HAP-1 (cell line): ENCODE measurements around the gene ABHD15.
A peak's percentile ranks its signal among the peaks of the same experiment; 100 is the strongest.

Experiments
- DNase-seq, 2 experiments: peaks; one replicate each; pipeline ENCODE4 v3.0.0-alpha.2; 2016 to 2020; ENCODE audit warnings: low spot score in 2 of 2
- H3K27me3 ChIP-seq: fragments of 250-450 bp; sonication (Bioruptor Pico); 2 replicates; pipeline ENCODE4 v1.5.1; 2020; ENCODE audit warnings: low read depth, mild to moderate bottlenecking, moderate library complexity
- H3K36me3 ChIP-seq: fragments of 250-450 bp; sonication (Bioruptor Pico); replicated peaks from 2 replicates; pipeline ENCODE4 v1.5.1; 2020; ENCODE audit warnings: mild to moderate bottlenecking
- H3K4me1 ChIP-seq: fragments of 250-450 bp; sonication (Bioruptor Pico); 2 replicates; pipeline ENCODE4 v1.5.1; 2020; ENCODE audit warnings: mild to moderate bottlenecking
- H3K4me3 ChIP-seq: fragments of 250-450 bp; sonication (Bioruptor Pico); 2 replicates; pipeline ENCODE4 v1.5.1; 2020; ENCODE audit warnings: mild to moderate bottlenecking, moderate library complexity
- H3K9me3 ChIP-seq: fragments of 250-450 bp; sonication (Bioruptor Pico); 2 replicates; pipeline ENCODE4 v1.5.1; 2020; ENCODE audit warnings: mild to moderate bottlenecking, moderate library complexity
- in situ Hi-C: fragments of 300-500 bp; cut with MboI; formaldehyde crosslinking; loops from 3 replicates; pipeline ENCODE4 v1.14.3; 2020; ENCODE audit warnings: low sequenced_read_pairs, inconsistent platforms, mixed read lengths

ABHD15 gene

DNA sequence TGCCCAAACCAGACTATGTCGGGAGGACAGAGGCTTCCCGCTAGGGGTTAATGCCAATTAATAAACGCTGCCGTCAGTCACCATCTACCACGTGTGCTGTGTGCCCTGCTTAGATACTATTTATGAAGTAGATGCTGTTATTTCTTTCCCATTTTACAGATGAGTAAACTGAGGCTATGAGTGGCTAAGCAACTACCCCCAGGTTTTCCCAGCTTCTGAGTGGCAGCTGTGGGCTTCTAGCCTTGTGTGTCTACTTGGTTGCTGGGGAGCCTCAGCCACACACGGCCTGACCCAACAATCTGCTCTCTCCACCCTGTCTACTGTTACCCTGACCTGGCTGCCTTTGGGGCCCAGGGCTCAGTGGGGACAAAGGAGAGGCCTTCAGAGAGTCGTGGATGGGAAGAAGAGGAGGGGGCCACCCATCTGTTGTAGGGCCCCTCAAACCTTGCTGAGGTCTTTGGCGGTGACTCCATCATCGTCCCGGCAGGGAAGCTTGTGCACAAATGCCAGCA is 15.5 kb upstream of the ABHD15 start:
- no peak for DNase-seq
- Histone ChIP-seq H3K9me3 (no peaks in the 10 kb centered on the region), H3K36me3 (peaks cover 41% of the 10 kb centered on the region), H3K4me1 (peaks cover under 1% of the 10 kb centered on the region; the same call in 1 of the 2 replicates), H3K4me3 (no peak overlapping the region), H3K27me3 (no peaks in the 10 kb centered on the region)
- in situ Hi-C loops = no loop called here

DNA sequence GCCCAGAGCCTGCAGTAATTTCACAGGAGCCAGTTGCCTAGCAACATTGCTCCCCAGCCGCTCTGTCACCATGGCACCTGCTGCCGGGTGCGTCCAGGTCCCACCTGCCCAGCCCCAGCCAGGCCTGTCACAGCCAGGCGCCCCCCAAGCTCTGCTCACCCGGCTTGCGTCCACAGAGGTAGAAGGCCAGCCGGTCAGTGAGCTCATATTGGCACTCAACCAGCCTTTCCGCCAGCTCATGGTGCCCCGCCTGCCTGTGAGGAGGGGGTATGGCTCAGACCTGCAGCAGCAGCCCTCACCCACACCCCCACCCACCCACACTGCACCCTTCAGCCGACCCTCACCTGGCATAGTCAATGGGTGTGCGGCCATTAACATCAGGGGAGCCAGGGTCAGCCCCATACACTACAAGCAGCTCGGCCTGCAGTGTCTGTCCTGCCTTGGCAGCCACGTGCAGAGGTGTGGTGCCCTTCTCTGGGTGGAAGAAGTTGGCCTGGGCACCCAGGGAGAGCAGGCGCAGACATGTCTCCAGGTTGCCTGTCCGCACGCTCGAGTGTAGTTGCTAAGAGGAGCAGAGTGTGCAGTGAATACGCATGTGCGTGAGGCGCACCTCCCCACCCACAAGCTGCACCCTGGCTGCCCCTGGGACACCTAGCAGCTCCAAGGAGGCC is 14.9 kb upstream of the ABHD15 start:
- H3K9me3 ChIP-seq = no peaks in the 10 kb centered on the region
- no peak for DNase-seq
- no peak overlapping the region for H3K4me3 ChIP-seq
- H3K27me3 ChIP-seq = no peaks in the 10 kb centered on the region
- H3K36me3 ChIP-seq = peaks cover 47% of the 10 kb centered on the region
- in situ Hi-C loops = no loop called here
- H3K4me1 ChIP-seq = no peaks in the 10 kb centered on the region

DNA sequence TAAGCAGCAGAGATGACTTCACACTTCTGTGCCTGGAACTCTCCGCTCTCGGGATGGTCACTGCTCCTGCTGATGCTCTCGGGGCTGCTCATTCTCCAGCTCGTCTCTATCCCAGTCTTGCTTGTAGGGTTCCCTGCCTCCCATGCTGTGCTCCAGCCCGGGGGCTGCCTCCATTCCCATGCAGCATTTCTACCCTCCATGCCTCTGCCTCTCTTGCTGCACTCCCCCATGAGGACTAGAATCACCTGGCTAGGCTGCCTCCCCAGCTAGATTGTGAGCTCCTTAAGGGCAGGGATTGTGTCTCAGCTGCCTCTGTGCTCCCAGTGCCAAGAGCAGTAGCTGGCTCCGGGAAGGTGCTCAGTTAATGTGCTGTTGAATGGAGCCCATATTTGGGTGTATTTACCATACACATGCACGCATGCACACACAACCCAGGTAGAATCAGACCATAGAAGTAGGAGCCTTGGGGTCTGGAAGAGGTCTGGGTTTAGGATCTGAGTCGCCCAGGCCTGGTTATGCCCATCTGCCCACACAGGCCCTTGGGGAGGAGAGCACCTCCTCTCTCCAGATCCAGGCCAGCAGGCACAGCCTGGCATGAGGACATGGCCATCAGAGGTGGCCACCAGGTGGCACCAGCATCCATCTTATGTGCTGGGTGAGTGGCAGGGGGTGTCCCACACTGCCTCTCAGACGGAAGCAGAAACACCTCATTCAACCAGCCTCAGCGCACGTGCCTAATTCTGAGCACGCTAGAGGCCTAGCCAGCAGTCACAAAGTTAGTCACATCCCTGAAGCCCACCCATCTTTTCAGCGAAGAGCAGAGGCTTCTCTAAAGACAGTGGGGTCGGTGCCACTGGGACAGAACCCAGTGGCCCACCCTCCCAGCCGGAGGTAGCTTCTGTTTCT is 13.3 kb upstream of the ABHD15 start:
- H3K4me3 ChIP-seq = no peak overlapping the region
- H3K4me1 ChIP-seq = no peaks in the 10 kb centered on the region
- in situ Hi-C loops = no loop called here
- no peaks in the 10 kb centered on the region for H3K9me3 ChIP-seq
- H3K36me3 ChIP-seq = peaks cover 60% of the 10 kb centered on the region
- H3K27me3 ChIP-seq = no peaks in the 10 kb centered on the region
- peak; percentile 53 to 84 for DNase-seq

DNA sequence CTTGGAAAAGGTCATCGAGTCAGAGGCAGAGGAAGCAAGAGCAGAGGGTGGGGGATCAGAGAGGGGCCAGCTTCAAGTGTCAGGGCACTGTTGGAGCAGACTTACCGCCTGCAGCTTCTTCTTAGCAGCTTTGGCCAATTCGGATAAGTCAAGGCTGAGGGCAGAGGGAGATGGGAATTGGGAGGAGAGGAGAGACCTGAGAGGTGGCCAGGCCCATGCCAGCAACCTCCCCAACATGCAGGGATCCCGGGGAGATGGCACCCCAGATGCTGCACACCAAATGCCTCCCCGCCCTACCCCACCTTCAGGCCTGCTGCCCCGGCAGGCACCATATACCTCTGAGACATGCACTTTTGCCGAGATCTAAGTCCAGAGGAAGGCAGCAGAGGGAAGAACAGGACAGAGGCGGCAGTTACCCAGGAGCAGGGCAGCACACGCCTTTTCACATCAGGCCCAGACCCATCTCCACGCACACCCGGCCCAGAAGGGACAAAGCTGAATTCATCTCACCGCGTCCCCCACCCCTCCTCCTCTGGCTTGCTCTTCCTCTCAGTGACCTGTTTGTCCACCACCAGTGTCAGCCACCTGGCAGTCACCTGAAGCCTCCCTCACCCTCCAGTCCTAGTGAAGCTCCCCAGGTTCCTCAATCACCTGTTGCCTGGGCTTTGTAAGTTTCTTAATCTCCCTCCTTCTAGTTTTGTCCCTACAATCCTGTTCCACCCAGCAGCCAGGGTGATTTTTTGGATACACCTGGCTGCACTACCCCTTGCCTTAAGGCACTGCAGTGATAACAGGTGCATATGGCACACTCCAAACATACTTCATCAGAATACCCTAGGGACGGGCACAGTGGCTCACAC is 12.0 kb upstream of the ABHD15 start:
- H3K36me3 ChIP-seq = peaks cover 70% of the 10 kb centered on the region
- DNase-seq = no peak

DNA sequence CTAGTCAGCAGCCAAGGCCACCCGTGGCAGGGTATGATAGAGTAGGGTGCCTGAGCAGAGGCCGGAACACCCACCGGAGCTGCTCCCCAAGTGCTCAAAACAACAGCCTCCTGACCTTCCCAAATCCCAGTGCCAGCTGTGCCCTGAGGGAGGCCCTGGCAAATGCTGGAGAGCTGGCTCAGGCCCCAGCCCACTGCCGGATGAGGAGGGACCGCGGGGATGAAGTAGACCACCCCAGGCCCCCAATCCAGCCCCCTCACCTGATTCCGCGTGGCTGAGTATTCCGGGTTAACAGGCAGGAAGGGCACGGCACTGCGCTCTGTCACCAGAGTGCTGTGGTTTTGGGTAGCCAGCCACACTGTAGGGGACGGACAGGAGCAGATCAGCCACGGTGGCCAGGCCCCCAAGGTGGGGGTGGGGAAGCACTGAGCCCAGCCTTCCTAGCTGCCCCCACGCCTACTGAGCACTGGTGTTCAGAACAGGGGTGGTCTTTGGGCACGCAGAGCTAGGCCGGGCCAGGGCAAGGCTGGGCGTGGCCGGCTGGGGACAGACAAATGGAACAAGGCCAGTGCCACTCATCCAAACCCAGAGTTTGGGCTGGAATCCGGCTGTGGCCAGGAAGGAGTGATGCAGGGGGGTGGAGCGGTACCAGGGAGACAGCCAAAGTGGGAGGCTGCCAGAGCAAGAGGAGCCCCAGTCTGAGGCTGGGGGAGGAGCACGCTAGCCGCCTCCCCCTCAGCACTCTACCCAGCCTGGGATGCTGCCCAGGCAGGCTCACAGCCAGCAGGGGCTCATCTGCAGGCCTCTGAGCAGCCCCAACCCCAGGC is 10.8 kb upstream of the ABHD15 start:
- in situ Hi-C loops = no loop called here
- Histone ChIP-seq H3K9me3 (no peaks in the 10 kb centered on the region), H3K27me3 (no peaks in the 10 kb centered on the region), H3K36me3 (peaks cover 78% of the 10 kb centered on the region), H3K4me1 (no peaks in the 10 kb centered on the region), H3K4me3 (no peak overlapping the region)
- DNase-seq = no peak

More for the DNA sequence above, 12.0 kb upstream of the ABHD15 start:
- in situ Hi-C loops = no loop called here
- no peaks in the 10 kb centered on the region for H3K9me3 ChIP-seq
- H3K4me1 ChIP-seq = no peaks in the 10 kb centered on the region
- H3K27me3 ChIP-seq = no peaks in the 10 kb centered on the region
- H3K4me3 ChIP-seq = no peak overlapping the region

DNA sequence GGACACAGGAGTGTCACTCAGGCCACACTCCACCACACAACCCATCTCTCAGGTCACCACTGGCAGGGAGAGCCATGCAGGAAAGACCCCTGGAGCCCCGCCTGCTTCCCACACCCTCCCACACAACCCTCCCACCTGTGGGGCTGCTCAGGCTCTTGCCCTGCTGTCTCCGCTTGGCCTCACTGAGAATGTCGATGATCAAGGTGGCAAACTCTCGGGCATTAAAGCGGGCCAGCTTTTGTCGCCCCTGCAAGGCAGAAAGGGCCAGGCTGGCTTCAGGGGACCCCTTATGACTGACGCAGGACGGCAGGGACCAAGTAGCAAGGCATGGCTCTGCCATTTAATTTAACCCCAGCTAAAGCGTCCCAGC is 10.1 kb upstream of the ABHD15 start:
- H3K4me3 ChIP-seq = no peak overlapping the region
- H3K27me3 ChIP-seq = no peaks in the 10 kb centered on the region
- DNase-seq = no peak
- in situ Hi-C loops = no loop called here
- H3K36me3 ChIP-seq = peaks cover 75% of the 10 kb centered on the region
- no peaks in the 10 kb centered on the region for H3K9me3 ChIP-seq
- no peaks in the 10 kb centered on the region for H3K4me1 ChIP-seq

DNA sequence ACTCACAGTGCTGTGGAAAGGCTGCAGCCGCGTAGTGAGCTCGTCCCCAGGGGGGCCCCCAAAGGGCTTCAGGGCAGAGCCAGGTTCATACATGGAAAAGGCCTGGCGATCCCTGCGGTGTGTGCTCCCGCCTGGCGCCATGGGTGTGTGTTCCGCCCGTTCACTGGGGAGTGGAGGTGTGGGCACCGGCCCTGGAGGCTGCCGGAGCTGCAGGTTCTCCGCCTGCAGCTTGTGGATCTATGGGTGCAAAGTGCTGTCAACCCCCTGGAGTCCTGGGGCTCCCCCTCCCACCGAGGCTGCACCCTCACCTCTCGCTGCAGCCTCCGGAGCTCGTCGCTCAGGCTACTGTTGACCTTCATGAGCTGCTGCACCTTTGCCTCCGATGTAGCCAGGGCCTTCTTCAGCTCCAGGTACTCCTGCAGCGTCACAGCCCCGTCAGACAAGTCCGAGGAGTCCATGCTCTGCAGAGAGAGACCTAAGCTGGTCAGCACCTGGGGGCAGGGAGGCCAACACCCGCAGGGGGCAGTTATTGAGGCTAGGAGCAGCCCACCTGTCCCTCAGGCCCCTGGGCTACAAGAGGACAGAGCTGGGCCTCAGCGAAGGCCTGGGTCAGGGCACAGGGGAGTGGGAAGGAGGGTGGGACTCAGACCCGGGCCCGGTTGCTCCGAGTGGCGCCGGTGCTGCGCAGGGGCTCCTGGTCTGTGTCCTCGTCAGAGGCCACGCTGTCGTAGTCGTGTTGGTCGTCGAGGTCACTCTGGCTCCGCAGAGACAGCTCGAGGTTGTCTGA is 9.6 kb upstream of the ABHD15 start:
- Histone ChIP-seq H3K27me3 (no peaks in the 10 kb centered on the region), H3K4me1 (no peaks in the 10 kb centered on the region), H3K9me3 (no peaks in the 10 kb centered on the region), H3K36me3 (peaks cover 76% of the 10 kb centered on the region), H3K4me3 (no peak overlapping the region)
- in situ Hi-C loops = no loop called here
- no peak for DNase-seq

DNA sequence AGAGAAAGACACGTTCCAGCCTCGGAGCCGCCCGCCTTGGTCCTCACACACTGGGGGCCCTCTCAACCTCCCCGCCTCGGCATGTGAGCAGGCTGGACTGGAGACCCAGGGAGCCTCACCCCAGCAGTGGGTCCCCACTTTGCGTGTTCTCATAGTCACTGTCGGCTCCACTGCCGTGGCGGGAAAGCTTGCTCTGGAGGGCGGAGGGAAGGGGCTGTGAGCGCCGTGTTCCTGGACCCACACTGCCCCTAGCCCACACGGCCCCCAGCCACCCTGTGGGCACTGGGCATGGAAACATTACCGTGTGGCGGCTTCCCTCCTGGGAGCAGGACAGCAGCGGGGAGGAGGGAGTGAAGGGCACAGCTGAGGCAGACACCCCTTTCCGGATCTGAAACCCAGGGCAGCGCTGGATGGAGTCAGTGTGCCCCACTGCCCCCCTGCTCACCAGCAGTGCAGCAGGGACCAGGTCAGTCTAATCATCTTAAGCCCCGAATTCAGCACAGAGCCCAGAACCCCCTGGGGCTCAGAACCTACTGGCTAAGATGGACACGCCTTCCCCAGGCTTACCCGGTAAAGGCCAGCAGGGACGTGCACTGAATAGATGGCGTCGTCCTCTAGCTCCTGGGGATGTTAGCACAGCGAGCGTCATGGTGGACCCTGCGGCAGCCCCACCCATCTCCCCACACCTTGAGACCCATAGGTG is 8.8 kb upstream of the ABHD15 start:
- no peak for DNase-seq
- no peaks in the 10 kb centered on the region for H3K27me3 ChIP-seq
- H3K36me3 ChIP-seq = peaks cover 68% of the 10 kb centered on the region
- in situ Hi-C loops = no loop called here
- no peak overlapping the region for H3K4me3 ChIP-seq
- H3K4me1 ChIP-seq = no peaks in the 10 kb centered on the region
- no peaks in the 10 kb centered on the region for H3K9me3 ChIP-seq

DNA sequence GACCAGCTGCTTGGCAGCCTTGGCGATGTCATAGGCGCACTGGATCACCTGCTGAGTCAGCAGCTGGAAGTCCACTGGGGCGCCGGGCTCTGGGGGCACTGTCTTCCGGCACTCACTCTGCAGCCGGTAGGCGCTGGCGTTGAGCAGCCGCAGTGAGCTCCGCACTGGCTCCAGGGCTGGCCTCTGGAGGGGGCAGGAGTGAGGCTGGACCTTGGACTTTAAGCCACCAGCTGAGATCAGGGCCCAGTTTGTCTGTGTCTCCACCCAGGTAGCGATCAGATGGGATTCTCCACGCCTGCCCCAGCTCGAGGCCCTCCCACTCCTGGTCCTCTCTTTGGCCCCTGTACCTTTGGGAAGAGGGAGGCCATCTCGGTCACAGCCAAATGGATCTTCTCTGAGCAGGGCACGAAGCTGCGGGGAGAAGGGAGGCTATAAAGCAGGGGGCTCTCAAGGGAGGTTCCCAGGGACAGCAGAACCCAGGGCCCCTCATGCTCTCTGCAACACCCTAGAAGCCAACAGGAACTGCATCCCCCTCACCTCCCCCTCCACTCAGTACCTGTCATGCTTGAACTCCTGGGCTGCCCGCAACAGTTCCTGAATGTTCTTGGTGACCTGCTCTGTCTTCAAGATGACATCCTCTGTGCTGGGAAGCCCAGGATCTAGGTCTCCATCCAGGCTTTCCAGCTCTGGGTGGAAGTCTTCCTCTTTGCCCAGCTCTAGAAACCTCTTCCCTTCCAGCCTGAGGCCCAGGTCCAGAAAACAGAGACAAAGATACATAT is 8.1 kb upstream of the ABHD15 start:
- Histone ChIP-seq H3K4me1 (no peaks in the 10 kb centered on the region), H3K36me3 (peaks cover 68% of the 10 kb centered on the region), H3K9me3 (no peaks in the 10 kb centered on the region), H3K4me3 (no peak overlapping the region), H3K27me3 (no peaks in the 10 kb centered on the region)
- in situ Hi-C loops = no loop called here
- no peak for DNase-seq

DNA sequence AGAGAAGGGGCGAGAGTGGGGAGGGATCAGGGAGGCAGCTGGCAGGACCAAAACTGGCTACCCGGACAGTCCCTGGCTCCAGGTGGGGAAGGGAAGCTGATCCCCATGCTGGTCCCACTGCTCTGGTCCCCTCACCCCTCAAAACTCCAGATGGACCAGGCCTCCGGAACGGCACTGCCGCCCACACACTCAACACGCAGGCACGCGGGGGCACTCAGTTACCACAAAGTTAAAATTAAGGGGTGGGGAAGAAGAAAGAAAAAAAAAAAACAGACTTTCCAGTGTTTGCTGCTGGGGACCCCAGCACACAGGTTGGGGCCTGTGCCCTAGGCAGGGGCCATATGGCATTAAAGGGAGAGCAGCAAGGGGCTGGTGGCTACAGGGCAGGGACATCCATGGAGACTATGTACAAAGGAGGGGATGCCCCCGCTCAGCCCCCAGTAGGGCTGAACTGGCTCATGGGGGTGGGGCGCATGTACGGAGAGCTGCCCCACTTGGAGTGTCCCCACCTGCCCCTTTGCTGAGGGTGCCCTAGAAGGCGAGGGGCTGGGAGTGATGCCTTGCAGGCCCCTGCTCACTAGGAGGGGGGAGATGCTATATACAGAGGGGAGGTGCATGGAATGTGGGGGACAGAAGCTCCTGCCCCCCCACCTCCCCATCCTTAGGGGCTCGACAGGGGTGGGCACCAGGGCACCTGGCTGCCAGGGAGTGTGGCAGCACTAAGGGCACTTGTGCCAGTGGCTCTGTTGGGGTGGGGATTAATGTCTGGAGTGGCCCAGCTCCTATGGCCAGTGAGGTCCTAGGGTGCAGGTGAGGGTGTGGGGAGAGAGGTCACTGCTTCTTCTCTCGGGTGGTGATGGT is 7.3 kb upstream of the ABHD15 start:
- no peak overlapping the region for H3K4me3 ChIP-seq
- in situ Hi-C loops = no loop called here
- H3K36me3 ChIP-seq = peaks cover 62% of the 10 kb centered on the region
- no peaks in the 10 kb centered on the region for H3K4me1 ChIP-seq
- DNase-seq = no peak
- H3K27me3 ChIP-seq = no peaks in the 10 kb centered on the region
- no peaks in the 10 kb centered on the region for H3K9me3 ChIP-seq

DNA sequence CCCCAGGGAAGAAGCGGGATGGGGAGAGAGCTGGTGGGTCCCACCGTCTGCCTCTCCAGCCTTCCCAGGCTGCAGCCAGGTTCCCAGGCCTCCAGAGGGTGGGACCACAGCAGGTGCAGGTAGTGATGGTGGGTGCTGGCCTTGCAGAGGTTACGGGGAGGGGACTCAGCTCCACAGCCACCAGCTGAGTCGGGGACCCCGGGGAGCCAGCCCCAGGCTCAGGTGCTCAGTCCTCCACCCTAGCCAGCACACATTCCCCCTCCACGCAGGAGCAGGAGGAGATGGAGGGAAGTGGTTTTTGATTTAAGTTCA is 6.7 kb upstream of the ABHD15 start:
- DNase-seq = no peak
- in situ Hi-C loops = no loop called here
- H3K27me3 ChIP-seq = no peaks in the 10 kb centered on the region
- H3K36me3 ChIP-seq = peaks cover 57% of the 10 kb centered on the region
- H3K4me3 ChIP-seq = no peak overlapping the region
- no peaks in the 10 kb centered on the region for H3K9me3 ChIP-seq
- no peaks in the 10 kb centered on the region for H3K4me1 ChIP-seq
